HEK293 (cell line): ENCODE measurements around the gene PDE10A.

Experiments
- CTCF ChIA-PET: fragments of 350-600 bp; formaldehyde crosslinking; extraction: SDS; loops from one replicate; lab custom pipeline; 2021; ENCODE audit warnings: antibody characterized with exemption; lab: Yijun Ruan, JAX
- POLR2A ChIA-PET: fragments of 300-600 bp; formaldehyde crosslinking; extraction: SDS; loops from one replicate; lab custom pipeline; 2020; ENCODE audit warnings: antibody characterized with exemption, inconsistent platforms; lab: Yijun Ruan, JAX
- H3K27ac ChIP-seq: fragments of 200-500 bp; sonication (Bioruptor generic); 2 replicates; pipeline ENCODE4 v1.5.1; 2014; ENCODE audit warnings: low read depth, low read length, control low read depth, inconsistent platforms; ENCODE audit errors: extremely low read depth
- H3K36me3 ChIP-seq, 2 experiments: fragments of 200-500 bp in 1 of 2; sonication (Bioruptor generic) in 1 of 2; 1 replicate in 1 of 2; 2 replicates in 1 of 2; pipeline ENCODE4 v1.5.1; 2014 to 2017; ENCODE audit warnings: inconsistent platforms in 2 of 2, low read length in 2 of 2; ENCODE audit not compliant: control insufficient read depth in 2 of 2, insufficient read depth in 1 of 2
- H3K4me1 ChIP-seq: fragments of 200-500 bp; sonication (Bioruptor generic); 2 replicates; pipeline ENCODE4 v1.5.1; 2014; ENCODE audit warnings: mild to moderate bottlenecking, low read length, inconsistent platforms; ENCODE audit not compliant: control insufficient read depth, insufficient read depth
- H3K4me3 ChIP-seq: 2 replicates; pipeline ENCODE4 v1.5.1; 2011; ENCODE audit warnings: low read depth, mild to moderate bottlenecking, control low read depth, low read length, moderate library complexity
- H3K9me3 ChIP-seq: fragments of 200-500 bp; sonication (Bioruptor generic); 2 replicates; pipeline ENCODE4 v1.5.1; 2014; ENCODE audit warnings: low read depth, low read length, inconsistent platforms; ENCODE audit not compliant: control insufficient read depth, insufficient read depth
- ATF2 ChIP-seq: fragments of 450-650 bp; formaldehyde crosslinking; IDR thresholded peaks from 2 replicates; pipeline ENCODE4 v1.5.1; 2016; ENCODE audit warnings: missing biosample characterization, missing genetic modification characterization, low read depth
- GLI2 ChIP-seq: fragments of 450-650 bp; formaldehyde crosslinking; IDR thresholded peaks from 2 replicates; pipeline ENCODE4; 2017; ENCODE audit warnings: missing biosample characterization, missing genetic modification characterization, low read depth, borderline replicate concordance
- GLIS1 ChIP-seq: fragments of 450-650 bp; formaldehyde crosslinking; IDR thresholded peaks from 2 replicates; pipeline ENCODE4 v1.5.1; 2016; ENCODE audit warnings: missing biosample characterization, missing genetic modification characterization
- PBX3 ChIP-seq: sonication (generic); formaldehyde crosslinking; IDR thresholded peaks from 2 replicates; pipeline ENCODE4 v1.8.1; 2022; ENCODE audit warnings: mild to moderate bottlenecking, moderate library complexity, missing genetic modification reagents
- PRDM1 ChIP-seq: fragments of 450-650 bp; formaldehyde crosslinking; IDR thresholded peaks from 2 replicates; pipeline ENCODE4; 2016; ENCODE audit warnings: missing biosample characterization, missing genetic modification characterization
- TSHZ1 ChIP-seq: fragments of 450-650 bp; formaldehyde crosslinking; IDR thresholded peaks from 2 replicates; pipeline ENCODE4 v1.5.1; 2016; ENCODE audit warnings: missing biosample characterization, missing genetic modification characterization, borderline replicate concordance
- ZBTB21 ChIP-seq: fragments of 450-650 bp; formaldehyde crosslinking; IDR thresholded peaks from 2 replicates; pipeline ENCODE4 v1.5.1; 2017; ENCODE audit warnings: missing biosample characterization, missing genetic modification characterization
- ZFP3 ChIP-seq: fragments of 450-650 bp; formaldehyde crosslinking; IDR thresholded peaks from 2 replicates; pipeline ENCODE4 v1.5.1; 2016; ENCODE audit warnings: low read depth, missing biosample characterization, missing genetic modification characterization
- ZNF114 ChIP-seq: fragments of 450-650 bp; formaldehyde crosslinking; IDR thresholded peaks from 2 replicates; pipeline ENCODE4 v1.5.0; 2017; ENCODE audit warnings: missing biosample characterization, missing genetic modification characterization
- ZNF132 ChIP-seq: fragments of 450-650 bp; formaldehyde crosslinking; IDR thresholded peaks from 2 replicates; pipeline ENCODE4 v1.5.1; 2017; ENCODE audit warnings: missing biosample characterization, missing genetic modification characterization, borderline replicate concordance
- ZNF140 ChIP-seq: fragments of 450-650 bp; formaldehyde crosslinking; IDR thresholded peaks from 2 replicates; pipeline ENCODE4 v1.5.1; 2016; ENCODE audit warnings: missing biosample characterization, missing genetic modification characterization
- ZNF157 ChIP-seq: fragments of 450-650 bp; formaldehyde crosslinking; IDR thresholded peaks from 2 replicates; pipeline ENCODE4 v1.5.1; 2016; ENCODE audit warnings: missing biosample characterization, missing genetic modification characterization
- ZNF37A ChIP-seq: fragments of 450-650 bp; IDR thresholded peaks from 2 replicates; pipeline ENCODE4 v1.5.1; 2018; ENCODE audit warnings: missing biosample characterization, missing genetic modification characterization
- ZNF510 ChIP-seq: fragments of 450-650 bp; formaldehyde crosslinking; IDR thresholded peaks from 2 replicates; pipeline ENCODE4 v1.5.1; 2018; ENCODE audit warnings: mild to moderate bottlenecking, missing genetic modification characterization, missing biosample characterization; ENCODE audit not compliant: insufficient replicate concordance
- ZNF555 ChIP-seq: fragments of 450-650 bp; formaldehyde crosslinking; conservative IDR thresholded peaks from 2 replicates; pipeline ENCODE4 v1.5.1; 2017; ENCODE audit warnings: missing biosample characterization, mild to moderate bottlenecking, missing genetic modification characterization, inconsistent platforms
- ZNF664 ChIP-seq: fragments of 450-650 bp; formaldehyde crosslinking; IDR thresholded peaks from 2 replicates; pipeline ENCODE4 v1.5.1; 2016; ENCODE audit warnings: missing biosample characterization, missing genetic modification characterization
- ZNF785 ChIP-seq: fragments of 450-650 bp; formaldehyde crosslinking; IDR thresholded peaks from 2 replicates; pipeline ENCODE4 v1.5.1; 2016; ENCODE audit warnings: missing biosample characterization, missing genetic modification characterization
- ZNF843 ChIP-seq: fragments of 450-650 bp; formaldehyde crosslinking; IDR thresholded peaks from 2 replicates; pipeline ENCODE4 v1.5.1; 2016; ENCODE audit warnings: missing biosample characterization, missing genetic modification characterization
- ZSCAN23 ChIP-seq: fragments of 450-650 bp; formaldehyde crosslinking; IDR thresholded peaks from 2 replicates; pipeline ENCODE4 v1.5.1; 2016; ENCODE audit warnings: missing biosample characterization, missing genetic modification characterization
- TF ChIP-seq, protein P1 (sequence below): fragments of 450-650 bp; formaldehyde crosslinking; IDR thresholded peaks from 2 replicates; pipeline ENCODE4 v1.5.1; 2016; ENCODE audit warnings: missing biosample characterization, missing genetic modification characterization

The PDE10A gene

DNA sequence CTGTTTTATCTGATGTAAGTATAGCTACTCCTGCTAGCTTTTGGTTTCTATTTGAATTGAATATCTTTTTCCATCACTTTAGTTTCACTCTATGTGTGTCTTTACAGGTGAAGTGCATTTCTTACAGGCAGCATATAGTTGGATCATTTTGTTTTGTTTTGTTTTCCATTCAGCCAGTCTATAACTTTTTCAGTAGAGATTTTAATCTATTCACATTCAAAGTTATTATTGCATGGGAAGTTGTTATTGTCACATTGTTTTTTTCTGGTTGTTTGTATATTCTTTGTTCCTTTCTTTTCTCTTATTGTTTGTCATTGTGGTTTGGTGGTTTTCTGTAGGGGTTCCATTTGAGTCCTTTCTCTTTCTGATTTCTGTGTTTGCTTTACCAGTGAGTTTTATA is 151.2 kb downstream of the PDE10A start (continued):
- TF ChIP-seq ATF2 (tag by site-specific recombination): no peak
- no peak for TF ChIP-seq ZNF843 (tag by site-specific recombination)

GRCh38 chr6:165508321-165508869 is 154.6 kb downstream of the PDE10A start:
- Histone ChIP-seq H3K36me3 (no peaks in the 10 kb centered on the region), H3K27ac (no peak overlapping the region)
- CTCF ChIA-PET: no interaction called here
- TF ChIP-seq ZNF555: no peak
- TF ChIP-seq ZNF664 (tag by site-specific recombination): no peak
- TF ChIP-seq ZNF785: no peak
- TF ChIP-seq ZNF510 (tag by site-specific recombination): no peak
- no peak for TF ChIP-seq GLI2 (tag by site-specific recombination)
- no peak for TF ChIP-seq ZNF37A
- no peak for TF ChIP-seq TSHZ1 (tag by site-specific recombination)
- TF ChIP-seq, all 188 proteins: peak for 0
- no peaks in the 10 kb centered on the region for H3K4me1 ChIP-seq
- POLR2A ChIA-PET: no interaction called here
- no peak overlapping the region for H3K4me3 ChIP-seq
- H3K9me3 ChIP-seq: no peaks in the 10 kb centered on the region

DNA sequence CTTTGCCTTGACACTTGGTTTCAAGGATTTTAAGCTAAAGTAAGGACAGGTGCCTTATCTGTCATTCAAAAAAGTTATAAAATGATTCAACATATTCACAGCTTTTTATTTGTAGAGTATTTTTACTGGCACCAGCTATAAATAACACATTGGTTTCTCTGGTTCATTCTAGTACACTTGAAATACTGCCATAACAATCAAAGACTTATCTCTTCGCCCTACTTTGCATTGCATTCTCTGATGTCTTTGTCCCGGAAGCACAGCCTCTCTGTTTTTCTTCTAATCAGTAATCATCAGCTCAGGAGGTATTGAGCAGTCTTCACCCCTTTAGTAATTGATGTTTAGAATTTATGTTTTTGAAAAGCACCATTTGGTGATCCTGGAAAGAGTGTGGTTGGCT is 156.4 kb downstream of the PDE10A start:
- CTCF ChIA-PET: interaction anchor here (0.5 to 0.7 kb wide), 2 partner anchors 267 to 456 kb away, joined by 4 read pairs; no protein-coding TSS in a partner anchor
- Histone ChIP-seq H3K9me3 (no peaks in the 10 kb centered on the region), H3K4me1 (no peaks in the 10 kb centered on the region)
- no peak for TF ChIP-seq ZNF157
- TF ChIP-seq ZSCAN23 (tag by site-specific recombination): no peak
- no peak for TF ChIP-seq GLIS1 (tag by site-specific recombination)
- no peak for TF ChIP-seq ZNF843 (tag by site-specific recombination)
- TF ChIP-seq, protein P1, sequence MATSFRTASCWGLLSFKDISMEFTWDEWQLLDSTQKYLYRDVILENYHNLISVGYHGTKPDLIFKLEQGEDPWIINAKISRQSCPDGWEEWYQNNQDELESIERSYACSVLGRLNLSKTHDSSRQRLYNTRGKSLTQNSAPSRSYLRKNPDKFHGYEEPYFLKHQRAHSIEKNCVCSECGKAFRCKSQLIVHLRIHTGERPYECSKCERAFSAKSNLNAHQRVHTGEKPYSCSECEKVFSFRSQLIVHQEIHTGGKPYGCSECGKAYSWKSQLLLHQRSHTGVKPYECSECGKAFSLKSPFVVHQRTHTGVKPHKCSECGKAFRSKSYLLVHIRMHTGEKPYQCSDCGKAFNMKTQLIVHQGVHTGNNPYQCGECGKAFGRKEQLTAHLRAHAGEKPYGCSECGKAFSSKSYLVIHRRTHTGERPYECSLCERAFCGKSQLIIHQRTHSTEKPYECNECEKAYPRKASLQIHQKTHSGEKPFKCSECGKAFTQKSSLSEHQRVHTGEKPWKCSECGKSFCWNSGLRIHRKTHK (tag by site-specific recombination): no peak
- TF ChIP-seq ZNF140 (tag by site-specific recombination): no peak
- TF ChIP-seq PBX3 (CRISPR knock-in tag): no peak
- TF ChIP-seq ZNF114 (tag by site-specific recombination): no peak
- no peak for TF ChIP-seq TSHZ1 (tag by site-specific recombination)
- TF ChIP-seq ZFP3 (tag by site-specific recombination): no peak
- no peak for TF ChIP-seq ZBTB21
- TF ChIP-seq PRDM1: no peak
- TF ChIP-seq ZNF132 (tag by site-specific recombination): no peak
- TF ChIP-seq, all 188 proteins: peak for 0
- Histone ChIP-seq H3K27ac (no peak overlapping the region), H3K4me3 (no peak overlapping the region), H3K36me3 (no peaks in the 10 kb centered on the region)
- POLR2A ChIA-PET: interaction anchor here (0.6 kb wide), 1 partner anchor 68 kb away, joined by 4 read pairs; no protein-coding TSS in a partner anchor
